HepG2 (cell line): ENCODE results near the gene SLC13A2. TPM values are rescaled to one million over a fixed set of nuclear protein-coding genes. Genes with fewer than 3 reads are reported as not detected.
"Not testable (repeated sequence)": the region's sequence is repeated elsewhere in the genome, so short reads cannot be mapped to it uniquely, and the experiment has no call there.

Source experiments
- FOXJ3 ChIP-seq: sonication (generic); formaldehyde crosslinking; IDR thresholded peaks from 2 replicates; pipeline ENCODE4 v1.4.0; 2020; ENCODE audit warnings: missing genetic modification reagents, mild to moderate bottlenecking, borderline replicate concordance
- FOXP1 ChIP-seq, 2 experiments: fragments of 450-650 bp in 1 of 2; IDR thresholded peaks; 2 replicates each; pipeline ENCODE4 v1.6.1; 2017 to 2018; ENCODE audit warnings: antibody characterized with exemption in 1 of 2
- HMG20A ChIP-seq: IDR thresholded peaks from 2 replicates; pipeline ENCODE4 v1.6.1; 2016; ENCODE audit warnings: borderline replicate concordance
- MIXL1 ChIP-seq: IDR thresholded peaks from 2 replicates; pipeline ENCODE4 v1.6.1; 2016
- NR2F1 ChIP-seq, 2 experiments: fragments of 450-650 bp in 1 of 2; formaldehyde crosslinking in 1 of 2; IDR thresholded peaks; 2 replicates each; pipeline versions ENCODE4 v1.5.0 to v1.6.1; 2016 to 2020; ENCODE audit warnings: mild to moderate bottlenecking in 1 of 2, missing compliant biosample characterization in 1 of 2, missing genetic modification reagents in 1 of 2, moderate library complexity in 1 of 2
- NR2F2 ChIP-seq: IDR thresholded peaks from 2 replicates; pipeline ENCODE4 v1.6.1; 2012; ENCODE audit warnings: low read depth, inconsistent platforms, borderline replicate concordance
- ONECUT2 ChIP-seq: sonication (generic); formaldehyde crosslinking; IDR thresholded peaks from 2 replicates; pipeline ENCODE4 v1.4.0; 2020; ENCODE audit warnings: missing genetic modification reagents
- RARA ChIP-seq: IDR thresholded peaks from 2 replicates; pipeline ENCODE4 v1.6.1; 2016; ENCODE audit warnings: missing genetic modification reagents, missing compliant biosample characterization
- SALL1 ChIP-seq: sonication (generic); formaldehyde crosslinking; IDR thresholded peaks from 2 replicates; pipeline ENCODE4 v1.8.0; 2022; ENCODE audit warnings: mild to moderate bottlenecking, missing genetic modification reagents
- SKI ChIP-seq: fragments of 450-650 bp; IDR thresholded peaks from one replicate; pipeline ENCODE4 v1.6.1; 2018; ENCODE audit warnings: mild to moderate bottlenecking; ENCODE audit not compliant: partially characterized antibody
- SOX5 ChIP-seq: IDR thresholded peaks from 2 replicates; pipeline ENCODE4 v1.6.1; 2016; ENCODE audit warnings: borderline replicate concordance
- SOX6 ChIP-seq, 2 experiments: fragments of 450-650 bp in 1 of 2; sonication (generic) in 1 of 2; formaldehyde crosslinking in 1 of 2; IDR thresholded peaks; 2 replicates each; pipeline versions ENCODE4 v1.4.0 to v1.6.1; 2017 to 2020; ENCODE audit warnings: antibody characterized with exemption in 1 of 2, mild to moderate bottlenecking in 1 of 2, missing genetic modification reagents in 1 of 2
- THAP11 ChIP-seq: IDR thresholded peaks from 2 replicates; pipeline ENCODE4 v1.6.1; 2016; ENCODE audit warnings: missing biosample characterization, missing genetic modification reagents
- polyA plus RNA-seq, 8 experiments: library from polyadenylated mRNA; depleted of rRNA in 3 of 8; stranded (reverse) in 7 of 8; unstranded in 1 of 8; fragments of >200 nt; fragmentation: Illumina TruSeq in 4 of 8; extraction: Trizol in 4 of 8; gene quantifications; 2 replicates each; pipeline versions ENCODE4 v1.2.1 to v1.2.3, GENCODE V29; 2011 to 2016; ENCODE audit warnings: low read depth in 4 of 8, missing spikeins in 1 of 8, mixed read lengths in 1 of 8; ENCODE audit not compliant: insufficient read depth in 1 of 8
- total RNA-seq, 5 experiments: library from RNA; depleted of rRNA; stranded (reverse); fragments of >200 nt; fragmentation: Illumina TruSeq; extraction: Trizol; gene quantifications; 2 replicates each; pipeline ENCODE4 v1.2.3, GENCODE V29; 2016; ENCODE audit warnings: low read depth in 1 of 5
- TF ChIP-seq, protein P1 (sequence below): IDR thresholded peaks from 2 replicates; pipeline ENCODE4 v1.6.1; 2012; ENCODE audit warnings: low read depth, low read length, improper control_type of control experiment
- TF ChIP-seq, protein P2 (sequence below): sonication (generic); formaldehyde crosslinking; IDR thresholded peaks from 2 replicates; pipeline ENCODE4 v1.5.1; 2020; ENCODE audit warnings: mild to moderate bottlenecking, missing genetic modification reagents, borderline replicate concordance
- TF ChIP-seq, protein P3 (sequence below): sonication (generic); formaldehyde crosslinking; IDR thresholded peaks from 2 replicates; pipeline ENCODE4 v1.4.0; 2020; ENCODE audit warnings: missing genetic modification reagents, mild to moderate bottlenecking, borderline replicate concordance
- TF ChIP-seq, protein P4 (sequence below): IDR thresholded peaks from 2 replicates; pipeline ENCODE4 v1.4.0; 2020; ENCODE audit warnings: mild to moderate bottlenecking, missing genetic modification reagents

SLC13A2 gene
- total and polyA plus RNA-seq, 2 of the 13 experiments (the other 11 are each of a cell fraction or from before 2014, with no cell fraction given), result 0.07 TPM; not detected in 1

DNA sequence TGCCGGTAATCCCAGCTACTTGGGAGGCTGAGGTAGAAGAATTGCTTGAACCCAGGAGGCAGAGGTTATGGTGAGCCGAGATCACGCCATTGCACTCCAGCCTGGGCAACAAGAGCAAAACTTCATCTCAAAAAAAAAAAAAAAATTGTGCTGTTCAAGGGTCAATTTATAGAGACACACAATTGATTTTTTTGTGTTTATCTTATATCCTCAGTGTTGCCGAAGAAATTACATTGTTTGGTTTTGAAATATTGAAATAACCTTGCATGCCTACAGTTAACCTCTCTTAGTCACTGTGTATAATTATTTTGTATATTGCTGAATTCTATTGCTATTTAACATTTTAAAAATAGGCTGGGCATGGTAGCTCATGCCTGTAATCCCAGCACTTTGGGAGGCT lies 45.5 kb upstream of the SLC13A2 start (continued):
- TF ChIP-seq, protein P1, sequence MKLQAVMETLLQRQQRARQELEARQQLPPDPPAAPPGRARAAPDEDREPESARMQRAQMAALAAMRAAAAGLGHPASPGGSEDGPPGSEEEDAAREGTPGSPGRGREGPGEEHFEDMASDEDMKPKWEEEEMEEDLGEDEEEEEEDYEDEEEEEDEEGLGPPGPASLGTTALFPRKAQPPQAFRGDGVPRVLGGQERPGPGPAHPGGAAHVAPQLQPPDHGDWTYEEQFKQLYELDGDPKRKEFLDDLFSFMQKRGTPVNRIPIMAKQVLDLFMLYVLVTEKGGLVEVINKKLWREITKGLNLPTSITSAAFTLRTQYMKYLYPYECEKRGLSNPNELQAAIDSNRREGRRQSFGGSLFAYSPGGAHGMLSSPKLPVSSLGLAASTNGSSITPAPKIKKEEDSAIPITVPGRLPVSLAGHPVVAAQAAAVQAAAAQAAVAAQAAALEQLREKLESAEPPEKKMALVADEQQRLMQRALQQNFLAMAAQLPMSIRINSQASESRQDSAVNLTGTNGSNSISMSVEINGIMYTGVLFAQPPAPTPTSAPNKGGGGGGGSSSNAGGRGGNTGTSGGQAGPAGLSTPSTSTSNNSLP, result peak; percentile 90
- TF ChIP-seq SOX6, FOXP1 (IDR thresholded peaks at IDR 0.05): not testable (repeated sequence)
- TF ChIP-seq SOX6 (CRISPR knock-in tag; IDR thresholded peaks at IDR 0.05), result peak; percentile 63
- peak; percentile 48 for TF ChIP-seq SKI
- peak; percentile 61; the same call in 1 of the 2 replicates for TF ChIP-seq FOXP1 (CRISPR knock-in tag; IDR thresholded peaks at IDR 0.05)
- TF ChIP-seq, protein P2, sequence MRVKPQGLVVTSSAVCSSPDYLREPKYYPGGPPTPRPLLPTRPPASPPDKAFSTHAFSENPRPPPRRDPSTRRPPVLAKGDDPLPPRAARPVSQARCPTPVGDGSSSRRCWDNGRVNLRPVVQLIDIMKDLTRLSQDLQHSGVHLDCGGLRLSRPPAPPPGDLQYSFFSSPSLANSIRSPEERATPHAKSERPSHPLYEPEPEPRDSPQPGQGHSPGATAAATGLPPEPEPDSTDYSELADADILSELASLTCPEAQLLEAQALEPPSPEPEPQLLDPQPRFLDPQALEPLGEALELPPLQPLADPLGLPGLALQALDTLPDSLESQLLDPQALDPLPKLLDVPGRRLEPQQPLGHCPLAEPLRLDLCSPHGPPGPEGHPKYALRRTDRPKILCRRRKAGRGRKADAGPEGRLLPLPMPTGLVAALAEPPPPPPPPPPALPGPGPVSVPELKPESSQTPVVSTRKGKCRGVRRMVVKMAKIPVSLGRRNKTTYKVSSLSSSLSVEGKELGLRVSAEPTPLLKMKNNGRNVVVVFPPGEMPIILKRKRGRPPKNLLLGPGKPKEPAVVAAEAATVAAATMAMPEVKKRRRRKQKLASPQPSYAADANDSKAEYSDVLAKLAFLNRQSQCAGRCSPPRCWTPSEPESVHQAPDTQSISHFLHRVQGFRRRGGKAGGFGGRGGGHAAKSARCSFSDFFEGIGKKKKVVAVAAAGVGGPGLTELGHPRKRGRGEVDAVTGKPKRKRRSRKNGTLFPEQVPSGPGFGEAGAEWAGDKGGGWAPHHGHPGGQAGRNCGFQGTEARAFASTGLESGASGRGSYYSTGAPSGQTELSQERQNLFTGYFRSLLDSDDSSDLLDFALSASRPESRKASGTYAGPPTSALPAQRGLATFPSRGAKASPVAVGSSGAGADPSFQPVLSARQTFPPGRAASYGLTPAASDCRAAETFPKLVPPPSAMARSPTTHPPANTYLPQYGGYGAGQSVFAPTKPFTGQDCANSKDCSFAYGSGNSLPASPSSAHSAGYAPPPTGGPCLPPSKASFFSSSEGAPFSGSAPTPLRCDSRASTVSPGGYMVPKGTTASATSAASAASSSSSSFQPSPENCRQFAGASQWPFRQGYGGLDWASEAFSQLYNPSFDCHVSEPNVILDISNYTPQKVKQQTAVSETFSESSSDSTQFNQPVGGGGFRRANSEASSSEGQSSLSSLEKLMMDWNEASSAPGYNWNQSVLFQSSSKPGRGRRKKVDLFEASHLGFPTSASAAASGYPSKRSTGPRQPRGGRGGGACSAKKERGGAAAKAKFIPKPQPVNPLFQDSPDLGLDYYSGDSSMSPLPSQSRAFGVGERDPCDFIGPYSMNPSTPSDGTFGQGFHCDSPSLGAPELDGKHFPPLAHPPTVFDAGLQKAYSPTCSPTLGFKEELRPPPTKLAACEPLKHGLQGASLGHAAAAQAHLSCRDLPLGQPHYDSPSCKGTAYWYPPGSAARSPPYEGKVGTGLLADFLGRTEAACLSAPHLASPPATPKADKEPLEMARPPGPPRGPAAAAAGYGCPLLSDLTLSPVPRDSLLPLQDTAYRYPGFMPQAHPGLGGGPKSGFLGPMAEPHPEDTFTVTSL (CRISPR knock-in tag), result peak; percentile 36; the same call in 1 of the 2 replicates
- TF ChIP-seq NR2F2, result peak; percentile 80; the same call in 1 of the 2 replicates
- 0 out of 2 replicates have a peak, but pooled peaks have one; percentile 28 for TF ChIP-seq FOXJ3
- TF ChIP-seq HMG20A (CRISPR knock-in tag), result peak; percentile 19; the same call in 1 of the 2 replicates
- peak; percentile 52; the same call in 1 of the 2 replicates for TF ChIP-seq RARA (CRISPR knock-in tag)
- peak in 1 of 2 experiments; percentile 91; a peak in 2 of 4 replicates for TF ChIP-seq NR2F1 (CRISPR knock-in tag; IDR thresholded peaks at IDR 0.05)
- TF ChIP-seq, protein P3, sequence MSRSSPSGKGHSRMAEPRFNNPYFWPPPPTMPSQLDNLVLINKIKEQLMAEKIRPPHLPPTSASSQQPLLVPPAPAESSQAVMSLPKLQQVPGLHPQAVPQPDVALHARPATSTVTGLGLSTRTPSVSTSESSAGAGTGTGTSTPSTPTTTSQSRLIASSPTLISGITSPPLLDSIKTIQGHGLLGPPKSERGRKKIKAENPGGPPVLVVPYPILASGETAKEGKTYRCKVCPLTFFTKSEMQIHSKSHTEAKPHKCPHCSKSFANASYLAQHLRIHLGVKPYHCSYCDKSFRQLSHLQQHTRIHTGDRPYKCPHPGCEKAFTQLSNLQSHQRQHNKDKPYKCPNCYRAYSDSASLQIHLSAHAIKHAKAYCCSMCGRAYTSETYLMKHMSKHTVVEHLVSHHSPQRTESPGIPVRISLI, result peak; percentile 87
- TF ChIP-seq ONECUT2, result peak; percentile 77
- TF ChIP-seq, protein P4, sequence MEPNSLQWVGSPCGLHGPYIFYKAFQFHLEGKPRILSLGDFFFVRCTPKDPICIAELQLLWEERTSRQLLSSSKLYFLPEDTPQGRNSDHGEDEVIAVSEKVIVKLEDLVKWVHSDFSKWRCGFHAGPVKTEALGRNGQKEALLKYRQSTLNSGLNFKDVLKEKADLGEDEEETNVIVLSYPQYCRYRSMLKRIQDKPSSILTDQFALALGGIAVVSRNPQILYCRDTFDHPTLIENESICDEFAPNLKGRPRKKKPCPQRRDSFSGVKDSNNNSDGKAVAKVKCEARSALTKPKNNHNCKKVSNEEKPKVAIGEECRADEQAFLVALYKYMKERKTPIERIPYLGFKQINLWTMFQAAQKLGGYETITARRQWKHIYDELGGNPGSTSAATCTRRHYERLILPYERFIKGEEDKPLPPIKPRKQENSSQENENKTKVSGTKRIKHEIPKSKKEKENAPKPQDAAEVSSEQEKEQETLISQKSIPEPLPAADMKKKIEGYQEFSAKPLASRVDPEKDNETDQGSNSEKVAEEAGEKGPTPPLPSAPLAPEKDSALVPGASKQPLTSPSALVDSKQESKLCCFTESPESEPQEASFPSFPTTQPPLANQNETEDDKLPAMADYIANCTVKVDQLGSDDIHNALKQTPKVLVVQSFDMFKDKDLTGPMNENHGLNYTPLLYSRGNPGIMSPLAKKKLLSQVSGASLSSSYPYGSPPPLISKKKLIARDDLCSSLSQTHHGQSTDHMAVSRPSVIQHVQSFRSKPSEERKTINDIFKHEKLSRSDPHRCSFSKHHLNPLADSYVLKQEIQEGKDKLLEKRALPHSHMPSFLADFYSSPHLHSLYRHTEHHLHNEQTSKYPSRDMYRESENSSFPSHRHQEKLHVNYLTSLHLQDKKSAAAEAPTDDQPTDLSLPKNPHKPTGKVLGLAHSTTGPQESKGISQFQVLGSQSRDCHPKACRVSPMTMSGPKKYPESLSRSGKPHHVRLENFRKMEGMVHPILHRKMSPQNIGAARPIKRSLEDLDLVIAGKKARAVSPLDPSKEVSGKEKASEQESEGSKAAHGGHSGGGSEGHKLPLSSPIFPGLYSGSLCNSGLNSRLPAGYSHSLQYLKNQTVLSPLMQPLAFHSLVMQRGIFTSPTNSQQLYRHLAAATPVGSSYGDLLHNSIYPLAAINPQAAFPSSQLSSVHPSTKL, result peak; percentile 56; the same call in 1 of the 2 replicates
- TF ChIP-seq THAP11 (CRISPR knock-in tag), result 0 out of 2 replicates have a peak, but pooled peaks have one; percentile 30
- TF ChIP-seq SOX5 (CRISPR knock-in tag), result 0 out of 2 replicates have a peak, but pooled peaks have one; percentile 23
- peak; percentile 83 for TF ChIP-seq MIXL1
- TF ChIP-seq SALL1 (CRISPR knock-in tag), result peak; percentile 61; the same call in 1 of the 2 replicates
